Mucosa of descending colon (tissue), 3 donors: Measurements from ENCODE around the gene MEF2C. TPM values are rescaled to one million over a fixed set of nuclear protein-coding genes. Genes with fewer than 3 reads are reported as not detected.
"Not testable (repeated sequence)": the region's sequence is repeated elsewhere in the genome, so short reads cannot be mapped to it uniquely, and the experiment has no call there.

Source experiments
- ATAC-seq: fragments of 200-7000 bp; cut with Tn5 transposase; one replicate; pipeline ENCODE4 v1.9.1; 2020; ENCODE audit warnings: mild to moderate bottlenecking, moderate library complexity
- DNase-seq, 3 donors: peaks; one replicate each; pipeline ENCODE4 v3.0.0-alpha.2; 2020
- H3K36me3 ChIP-seq: fragments of 200-600 bp; one replicate; pipeline ENCODE4 v1.8.0; 2021; ENCODE audit warnings: low read depth, mild to moderate bottlenecking
- H3K4me1 ChIP-seq: fragments of 200-600 bp; one replicate; pipeline ENCODE4 v1.8.0; 2021; ENCODE audit warnings: low read depth, mild to moderate bottlenecking
- H3K4me3 ChIP-seq: fragments of 200-600 bp; one replicate; pipeline ENCODE4 v1.8.0; 2021; ENCODE audit warnings: mild to moderate bottlenecking
- H3K9me3 ChIP-seq: fragments of 200-600 bp; one replicate; pipeline ENCODE4 v1.8.0; 2021; ENCODE audit warnings: mild to moderate bottlenecking
- intact Hi-C, 2 donors: fragments of 100-400 bp; cut with DNase I in 1 of 2; cut with micrococcal nuclease in 1 of 2; formaldehyde crosslinking; loops; one replicate each; pipeline versions ENCODE4 v1.11.0 to v1.11.1; 2022; cut with DNase I, micrococcal nuclease
- total RNA-seq, 3 donors: library from RNA; stranded (reverse); fragmentation: NEBNext Ultra II Directional in 2 of 3; extraction: Animal tissue kit (Norgen Biotek cat#: 25700) in 2 of 3; gene quantifications; one replicate each; pipeline versions ENCODE4 v1.2.1 to v1.2.4, GENCODE V29; 2021 to 2023
- TF ChIP-seq, protein P1 (sequence below): fragments of 200-600 bp; IDR thresholded peaks from one replicate; pipeline ENCODE4 v1.8.0; 2022; ENCODE audit warnings: antibody characterized with exemption, mild to moderate bottlenecking
- donor health status: DM: no; HTN: no; CAD: no; lungs with moderate emphysema.
- donor health status: DM: no; HTN: no; CAD: no.
- donor health status: DM: no; HTN: yes; CAD: no.

Gene MEF2C
- total RNA-seq, 3 donors from 2014 or later, result 19.3 to 44.0 (median 32.6) TPM

GRCh38 chr5:88867638-88868037 is 15.3 kb downstream of the MEF2C start:
- no peak overlapping the region for H3K4me3 ChIP-seq

DNA sequence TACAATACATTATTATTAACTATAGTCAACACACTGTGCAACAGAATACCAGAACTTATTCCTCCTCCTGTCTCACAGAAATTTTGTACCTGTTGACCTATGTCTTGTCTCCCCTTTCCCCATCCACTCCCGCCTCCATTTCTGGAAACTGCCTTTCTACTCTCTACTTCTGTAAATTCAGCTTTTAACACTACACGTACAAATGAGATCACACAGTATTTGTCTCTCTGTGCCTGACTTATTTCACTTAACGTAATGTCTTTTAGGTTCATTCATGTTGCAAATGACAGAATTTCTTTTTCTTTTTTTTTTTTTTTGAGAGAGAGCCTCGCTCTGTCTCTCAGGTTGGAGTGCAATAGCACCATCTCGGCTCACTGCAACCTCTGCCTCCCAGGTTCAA is 19.5 kb downstream of the MEF2C start:
- no peaks in the 10 kb centered on the region for H3K4me1 ChIP-seq
- intact Hi-C loops, result no loop called here

More at GRCh38 chr5:88867638-88868037, 15.3 kb downstream of the MEF2C start:
- no peak for DNase-seq
- H3K9me3 ChIP-seq, result no peaks in the 10 kb centered on the region
- TF ChIP-seq, protein P1, sequence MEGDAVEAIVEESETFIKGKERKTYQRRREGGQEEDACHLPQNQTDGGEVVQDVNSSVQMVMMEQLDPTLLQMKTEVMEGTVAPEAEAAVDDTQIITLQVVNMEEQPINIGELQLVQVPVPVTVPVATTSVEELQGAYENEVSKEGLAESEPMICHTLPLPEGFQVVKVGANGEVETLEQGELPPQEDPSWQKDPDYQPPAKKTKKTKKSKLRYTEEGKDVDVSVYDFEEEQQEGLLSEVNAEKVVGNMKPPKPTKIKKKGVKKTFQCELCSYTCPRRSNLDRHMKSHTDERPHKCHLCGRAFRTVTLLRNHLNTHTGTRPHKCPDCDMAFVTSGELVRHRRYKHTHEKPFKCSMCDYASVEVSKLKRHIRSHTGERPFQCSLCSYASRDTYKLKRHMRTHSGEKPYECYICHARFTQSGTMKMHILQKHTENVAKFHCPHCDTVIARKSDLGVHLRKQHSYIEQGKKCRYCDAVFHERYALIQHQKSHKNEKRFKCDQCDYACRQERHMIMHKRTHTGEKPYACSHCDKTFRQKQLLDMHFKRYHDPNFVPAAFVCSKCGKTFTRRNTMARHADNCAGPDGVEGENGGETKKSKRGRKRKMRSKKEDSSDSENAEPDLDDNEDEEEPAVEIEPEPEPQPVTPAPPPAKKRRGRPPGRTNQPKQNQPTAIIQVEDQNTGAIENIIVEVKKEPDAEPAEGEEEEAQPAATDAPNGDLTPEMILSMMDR, result no peak
- ATAC-seq, result no peak
- H3K4me1 ChIP-seq, result no peaks in the 10 kb centered on the region
- intact Hi-C loops, result no loop called here
- no peaks in the 10 kb centered on the region for H3K36me3 ChIP-seq

DNA sequence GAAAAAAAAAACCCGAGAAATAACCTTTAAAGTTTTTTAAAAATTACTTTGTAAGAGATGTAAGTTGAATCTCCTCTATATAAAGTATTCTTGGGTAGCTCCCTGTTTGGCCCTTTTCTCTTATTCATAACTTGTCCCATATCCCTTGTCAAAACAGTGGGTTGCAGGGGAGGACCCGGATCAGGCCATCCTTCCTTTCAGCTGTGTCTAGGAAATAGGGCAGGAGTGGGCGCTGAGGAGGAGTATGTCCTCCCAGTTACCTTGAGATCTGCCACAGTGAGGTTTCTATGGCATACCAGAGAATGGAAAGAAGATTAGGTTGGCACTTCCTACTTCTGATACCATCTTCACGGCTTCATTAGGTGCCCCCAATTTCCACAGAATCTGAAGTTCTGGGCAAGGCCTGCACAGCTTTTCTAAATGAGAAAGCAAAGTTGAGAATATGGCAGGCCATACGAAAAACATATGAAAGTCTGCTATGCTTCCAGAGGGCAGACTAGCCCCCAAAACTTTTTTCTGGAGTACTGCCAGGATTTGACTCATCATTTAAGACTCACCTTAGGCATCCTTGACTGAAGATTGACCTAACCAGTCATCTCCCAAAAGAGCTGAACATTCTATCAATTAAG is 20.3 kb downstream of the MEF2C start:
- TF ChIP-seq, protein P1, result no peak
- no peak overlapping the region for H3K4me3 ChIP-seq
- intact Hi-C loops, result no loop called here
- no peak for ATAC-seq
- H3K9me3 ChIP-seq, result no peaks in the 10 kb centered on the region
- no peaks in the 10 kb centered on the region for H3K36me3 ChIP-seq
- H3K4me1 ChIP-seq, result no peaks in the 10 kb centered on the region
- DNase-seq, result no peak

More for the DNA sequence above, 19.5 kb downstream of the MEF2C start:
- H3K4me3 ChIP-seq, result no peak overlapping the region
- ATAC-seq (no peak), DNase-seq (no peak)
- no peaks in the 10 kb centered on the region for H3K9me3 ChIP-seq
- no peaks in the 10 kb centered on the region for H3K36me3 ChIP-seq
- TF ChIP-seq, protein P1, result no peak

DNA sequence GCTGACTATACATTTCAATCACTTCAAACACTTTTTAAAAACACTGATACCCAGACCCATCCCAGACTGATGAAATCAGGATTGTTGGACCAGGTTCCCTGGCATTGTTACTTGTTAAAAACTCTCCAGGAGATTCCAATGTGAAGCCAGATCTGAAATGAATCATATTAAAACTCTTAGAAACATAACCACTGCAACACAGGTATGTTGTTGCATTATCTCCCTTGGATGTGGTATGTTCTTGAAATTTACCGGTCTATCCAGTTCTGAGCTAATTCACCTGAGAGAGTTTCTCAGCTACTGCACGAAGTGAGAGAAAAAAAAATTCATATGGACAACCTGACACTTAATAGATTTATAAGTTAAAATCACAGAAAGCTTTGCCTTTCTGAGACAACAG is 21.8 kb downstream of the MEF2C start:
- TF ChIP-seq, protein P1, result no peak
- H3K4me1 ChIP-seq, result no peaks in the 10 kb centered on the region
- DNase-seq (no peak), ATAC-seq (no peak)
- peaks cover 5% of the 10 kb centered on the region for H3K9me3 ChIP-seq
- intact Hi-C loops, result no loop called here
- H3K4me3 ChIP-seq, result no peak overlapping the region
- no peaks in the 10 kb centered on the region for H3K36me3 ChIP-seq

GRCh38 chr5:88860501-88860900 is 22.5 kb downstream of the MEF2C start:
- Histone ChIP-seq H3K9me3 (peaks cover 5% of the 10 kb centered on the region), H3K36me3 (no peaks in the 10 kb centered on the region), H3K4me1 (no peaks in the 10 kb centered on the region), H3K4me3 (no peak overlapping the region)
- DNase-seq, result no peak
- ATAC-seq, result no peak
- intact Hi-C loops, result no loop called here
- TF ChIP-seq, protein P1, result no peak

DNA sequence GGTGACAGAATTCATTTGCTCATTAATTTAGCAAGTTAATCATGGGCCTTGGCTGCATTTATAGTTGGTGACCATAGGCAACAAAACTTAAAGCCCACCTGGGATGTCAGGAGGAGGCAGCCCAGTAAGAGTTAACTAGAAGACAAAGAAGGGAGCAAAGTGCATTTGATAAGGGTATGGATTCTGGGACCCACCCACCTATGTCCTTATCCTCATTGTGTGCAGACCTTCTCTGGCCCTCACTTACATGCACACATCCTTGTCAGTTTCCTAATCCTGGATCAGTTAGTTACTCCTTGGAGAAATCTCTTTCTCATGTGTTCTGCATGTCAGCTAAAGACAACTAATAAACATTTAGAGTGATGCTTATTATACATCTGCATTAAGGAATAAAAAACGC is 24.6 kb downstream of the MEF2C start:
- ATAC-seq, result no peak
- DNase-seq, result no peak

DNA sequence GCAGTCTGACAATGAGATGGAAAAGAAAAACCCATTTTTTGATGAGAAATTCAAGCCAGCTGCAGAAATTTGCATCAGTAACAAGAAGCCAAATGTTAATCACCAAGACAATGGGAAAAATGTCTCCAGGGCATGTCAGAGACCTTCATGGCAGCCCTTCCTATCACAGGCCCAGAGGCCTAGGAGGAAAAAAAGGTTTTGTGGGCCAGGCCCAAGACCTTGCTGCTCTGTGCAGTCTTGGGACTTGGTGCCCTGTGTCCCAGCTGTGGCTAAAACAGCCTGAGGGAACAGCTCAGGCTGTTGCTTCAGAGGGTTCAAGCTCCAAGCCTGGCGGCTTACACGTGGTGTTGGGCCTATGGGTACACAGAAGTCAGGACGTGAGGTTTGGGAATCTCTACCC is 26.6 kb downstream of the MEF2C start:
- H3K4me3 ChIP-seq, H3K4me1 ChIP-seq, ATAC-seq, H3K36me3 ChIP-seq, H3K9me3 ChIP-seq, intact Hi-C loops, DNase-seq: not testable (repeated sequence)

More for the DNA sequence above, 24.6 kb downstream of the MEF2C start:
- no peaks in the 10 kb centered on the region for H3K4me1 ChIP-seq
- no peaks in the 10 kb centered on the region for H3K36me3 ChIP-seq
- no peak overlapping the region for H3K4me3 ChIP-seq
- peaks cover 5% of the 10 kb centered on the region for H3K9me3 ChIP-seq
- intact Hi-C loops, result no loop called here
- TF ChIP-seq, protein P1, result no peak
